Left cardiac atrium (tissue), 4 donors: ENCODE results near the gene NCBP2L. TPM values are rescaled to one million over a fixed set of nuclear protein-coding genes. Genes with fewer than 3 reads are reported as not detected.
A peak's percentile ranks its signal among the peaks of the same experiment; 100 is the strongest.
"Not testable (repeated sequence)": the region's sequence is repeated elsewhere in the genome, so short reads cannot be mapped to it uniquely, and the experiment has no call there.

Experiments
- ATAC-seq, 2 donors: fragments of 200-7000 bp; cut with Tn5 transposase; one replicate each; pipeline ENCODE4 v1.9.1; 2020; ENCODE audit warnings: mild to moderate bottlenecking in 2 of 2, moderate library complexity in 2 of 2
- DNase-seq: peaks from one replicate; pipeline ENCODE4 v3.0.0-alpha.2; 2020
- intact Hi-C, 2 donors: fragments of 100-400 bp; cut with DNase I; formaldehyde crosslinking; loops; one replicate each; pipeline versions ENCODE4 v1.14.1 to v1.15.1; 2022 to 2023
- total RNA-seq, 2 donors: library from RNA; stranded (reverse); fragmentation: NEBNext Ultra II Directional; extraction: Animal tissue kit (Norgen Biotek cat#: 25700); gene quantifications; one replicate each; pipeline ENCODE4 v1.2.1, GENCODE V29; 2021
- donor health status: DM: no; HTN: yes; CAD: no.
- donor health status: DM: no; HTN: yes; CAD: no; lungs with severe emphysema.
- donor health status: DM: yes; HTN: yes; CAD: no.
- donor health status: Dilated cardiomyopathy.

Gene NCBP2L
- total RNA-seq, 2 donors from 2014 or later, result not detected

DNA sequence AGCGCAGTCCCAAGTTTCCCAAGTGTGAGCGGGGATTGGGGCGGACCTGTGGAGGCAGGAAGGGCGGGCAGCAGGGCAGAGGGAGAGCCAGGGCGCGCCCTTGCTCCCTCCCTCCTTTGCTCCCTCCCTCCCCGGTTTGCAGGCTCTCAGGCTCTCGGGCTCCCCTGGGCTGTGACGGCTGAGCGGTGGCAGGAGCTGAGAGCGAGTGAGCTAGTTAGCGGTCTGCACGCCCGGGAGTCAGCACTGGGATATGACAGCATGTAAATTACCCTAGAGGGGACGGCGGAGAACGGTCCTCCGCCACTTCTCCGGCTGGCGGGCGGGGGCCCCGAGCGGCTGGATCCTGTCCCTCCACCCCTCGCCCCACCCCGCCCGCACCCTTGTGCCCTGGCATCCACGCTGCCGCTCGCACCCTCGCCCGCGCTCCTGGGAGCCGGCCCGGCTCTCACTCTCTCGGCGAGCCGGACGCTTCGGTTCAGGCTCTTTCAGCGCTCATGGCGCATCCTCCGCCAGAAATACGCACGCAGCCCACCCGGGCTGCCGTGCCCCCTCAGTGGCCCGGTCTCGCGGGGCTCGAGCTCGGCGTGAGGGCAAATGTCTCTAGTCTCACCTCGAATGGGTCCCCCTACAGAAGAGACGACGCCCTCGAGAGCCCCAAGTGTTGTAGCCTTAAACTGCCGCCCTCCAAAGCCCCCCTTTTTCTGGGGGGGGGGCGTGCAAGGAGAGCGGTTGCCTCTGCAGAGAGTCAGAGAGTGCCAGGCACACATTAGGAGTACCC is 1.6 kb upstream of the NCBP2L start, which contains the start of gene TSC22D3:
TSC22D3 (minus strand) TSS at position 54 of the 778 bp plus-strand sequence. CDS start 368 bp downstream, outside the sequence.
- DNase-seq (peak; percentile 82), ATAC-seq (peak; percentile 91 to 94)
- intact Hi-C loops, result loop anchor here (2.0 to 5.0 kb wide), 3 partner anchors 59 to 117 kb away; no protein-coding TSS in a partner anchor

GRCh38 chrX:107776649-107777535 is 641 bp upstream of the NCBP2L start:
- intact Hi-C loops, result loop anchor here (2.0 to 5.0 kb wide), 3 partner anchors 60 to 118 kb away; no protein-coding TSS in a partner anchor
- DNase-seq (peak; percentile 85), ATAC-seq (peak; percentile 77 to 81)

DNA sequence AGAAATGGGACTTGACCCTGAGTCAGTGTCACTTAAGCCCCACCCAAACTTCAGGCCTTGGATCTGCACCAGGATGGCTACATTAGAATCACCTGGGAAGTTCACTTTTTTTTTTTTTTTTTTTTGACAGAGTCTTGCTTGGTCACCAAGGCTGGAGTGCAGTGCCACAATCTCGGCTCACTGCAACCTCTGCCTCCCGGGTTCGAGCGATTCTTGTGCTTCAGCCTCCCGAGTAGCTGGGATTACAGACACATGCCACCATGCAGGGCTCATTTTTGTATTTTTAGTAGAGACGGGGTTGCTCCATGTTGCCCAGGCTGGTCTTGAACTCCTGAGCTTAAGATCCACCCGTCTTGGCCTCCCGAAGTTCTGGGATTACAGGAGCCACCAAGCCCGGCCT is 3.0 kb downstream of the NCBP2L start:
- ATAC-seq (no peak), DNase-seq (no peak)
- intact Hi-C loops, result no loop called here

- intact Hi-C loops, result no loop called here
- DNase-seq (no peak), ATAC-seq (no peak)
Measured at GRCh38 chrX:107787827-107788226, 10.3 kb downstream of the NCBP2L start.

DNA sequence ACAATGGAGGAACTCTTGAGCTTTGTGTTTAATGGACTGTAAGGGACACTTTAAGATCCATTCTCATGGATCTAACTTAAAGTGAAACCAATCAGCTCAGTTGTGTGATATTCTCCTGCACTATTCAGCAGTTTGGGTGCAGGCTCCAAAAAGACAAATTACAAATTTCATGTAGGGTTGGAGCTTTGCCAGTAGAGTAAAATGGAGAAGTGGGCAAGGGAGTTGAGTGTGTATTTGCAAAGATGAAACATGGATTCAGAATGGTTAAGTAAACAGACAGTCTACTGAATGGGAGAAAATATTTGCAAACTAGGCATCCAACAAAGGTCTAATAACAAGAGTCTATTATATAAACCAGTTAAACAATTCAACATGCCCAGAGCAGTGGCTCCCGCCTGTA is 26.9 kb downstream of the NCBP2L start:
- DNase-seq (no peak), ATAC-seq (no peak)
- intact Hi-C loops, result no loop called here

GRCh38 chrX:107805179-107805578 is 27.6 kb downstream of the NCBP2L start:
- DNase-seq, result no peak
- intact Hi-C loops, result no loop called here
- no peak for ATAC-seq

GRCh38 chrX:107810053-107810452 is 32.5 kb downstream of the NCBP2L start:
- ATAC-seq, intact Hi-C loops, DNase-seq: not testable (repeated sequence)

GRCh38 chrX:107818900-107819521 is 41.5 kb downstream of the NCBP2L start:
- no peak for ATAC-seq
- no peak for DNase-seq
- intact Hi-C loops, result no loop called here

DNA sequence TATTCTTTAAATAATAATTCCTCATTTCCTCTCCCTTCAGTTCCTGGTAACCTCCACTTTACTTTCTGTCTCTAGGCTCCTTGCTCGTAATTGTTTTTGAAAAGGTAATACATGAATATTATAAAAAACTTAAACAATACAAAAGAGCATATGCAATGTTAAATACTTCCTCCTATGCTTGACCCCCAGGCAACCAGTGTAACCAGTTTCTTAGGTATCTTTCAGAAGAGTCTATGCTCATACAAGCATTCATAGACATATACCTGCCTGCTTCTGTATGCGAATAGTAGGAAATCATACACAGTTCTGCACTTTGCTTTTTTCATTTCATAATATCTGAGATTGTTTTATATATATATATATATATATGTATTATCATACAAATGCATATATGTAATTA is 45.5 kb downstream of the NCBP2L start:
- no peak for DNase-seq
- no peak for ATAC-seq
- intact Hi-C loops, result no loop called here

DNA sequence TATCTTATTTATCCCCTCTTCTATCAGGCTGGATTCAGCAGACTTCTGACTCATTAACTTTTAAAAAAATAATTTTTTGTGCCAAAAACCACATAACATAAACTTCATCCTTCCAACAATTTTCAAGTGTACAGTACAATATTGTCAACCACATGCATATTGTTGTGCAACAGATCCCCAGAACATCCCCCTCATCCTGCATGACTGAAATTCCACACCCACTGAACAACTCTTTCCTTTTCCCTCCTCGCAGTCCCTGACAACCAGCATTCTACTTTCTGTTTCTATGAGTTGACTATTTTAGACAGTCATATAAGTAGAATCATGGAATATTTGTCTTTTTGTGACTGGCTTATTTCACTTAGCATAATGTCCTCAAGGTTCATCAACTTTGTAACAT is 45.9 kb downstream of the NCBP2L start:
- intact Hi-C loops, result no loop called here
- ATAC-seq, result no peak
- no peak for DNase-seq

GRCh38 chrX:107825698-107826237 is 48.2 kb downstream of the NCBP2L start, which contains the start of gene MID2:
Gene MID2 (plus strand): TSS chrX:107825866. CDS start chrX:107826427, 561 bp downstream.
- intact Hi-C loops, result no loop called here
- DNase-seq (peak; percentile 50), ATAC-seq (peak; percentile 51 to 58)

- DNase-seq (peak; percentile 35), ATAC-seq (peak; percentile 67 to 82)
- intact Hi-C loops, result no loop called here
Measured at GRCh38 chrX:107826238-107827029, 48.9 kb downstream of the NCBP2L start.

- intact Hi-C loops, result no loop called here
Measured at GRCh38 chrX:107827030-107827831, 49.7 kb downstream of the NCBP2L start.

DNA sequence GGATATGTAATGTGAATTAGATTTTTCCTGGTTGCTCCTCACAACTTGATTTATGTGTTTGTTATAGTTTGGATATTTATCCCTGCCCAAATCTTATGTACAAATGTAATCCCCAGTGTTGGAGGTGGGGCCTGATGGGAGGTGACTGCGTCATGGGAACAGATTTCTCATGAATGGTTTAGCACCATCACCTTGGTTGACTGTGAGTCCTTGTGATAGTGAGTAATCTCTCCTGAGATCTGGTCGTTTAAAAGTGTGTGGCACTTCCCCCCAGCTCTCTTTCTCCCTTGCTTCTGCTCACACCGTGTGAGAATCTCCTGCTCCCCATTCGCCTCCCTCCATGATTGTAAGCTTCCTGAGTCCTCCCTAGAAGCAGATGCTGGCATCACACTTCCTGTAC is 50.3 kb downstream of the NCBP2L start:
- intact Hi-C loops, result no loop called here
- DNase-seq, result no peak
- ATAC-seq, result no peak

More at GRCh38 chrX:107827030-107827831, 49.7 kb downstream of the NCBP2L start:
- ATAC-seq (peak in 1 of 2 donors; percentile 42), DNase-seq (no peak)

DNA sequence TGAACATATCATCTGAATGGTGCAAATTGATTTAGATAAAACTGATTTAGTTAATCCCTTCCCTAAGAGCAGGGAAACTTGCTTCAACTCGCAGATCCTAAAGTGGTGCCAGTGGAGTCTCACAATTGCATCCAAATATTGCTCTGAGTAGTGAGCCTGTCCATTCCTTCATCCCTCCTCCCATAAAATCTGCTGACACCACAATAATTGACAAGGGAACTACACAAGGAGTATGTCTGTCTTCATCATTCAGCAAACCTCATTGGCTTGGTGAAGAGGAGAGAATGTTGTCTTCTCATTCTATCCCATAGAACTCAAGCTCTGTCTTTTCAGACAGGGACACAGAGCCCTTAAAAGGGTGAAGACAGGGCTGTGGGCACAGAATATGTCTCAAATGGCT is 52.3 kb downstream of the NCBP2L start:
- intact Hi-C loops, result no loop called here
- ATAC-seq (no peak), DNase-seq (no peak)

- no peak for ATAC-seq
- intact Hi-C loops, result no loop called here
Measured at GRCh38 chrX:107831071-107831730, 53.7 kb downstream of the NCBP2L start.

More at GRCh38 chrX:107831071-107831730, 53.7 kb downstream of the NCBP2L start:
- no peak for DNase-seq
